GM12878 (cell line): ENCODE data around the gene AATF. TPM values are rescaled to one million over a fixed set of nuclear protein-coding genes. Genes with fewer than 3 reads are reported as not detected.

Experiments
- ATAC-seq: fragments of 200-7000 bp; cut with Tn5 transposase; 3 replicates; pipeline ENCODE4 v1.9.1; 2020; ENCODE audit warnings: mild to moderate bottlenecking, moderate library complexity
- BruUV-seq: library from RNA; stranded (reverse); fragments of 400-500 nt; replicated peaks from 2 replicates; lab custom pipeline; 2021; lab: Mats Ljungman, UMichigan
- CTCF ChIA-PET: fragments of 300-600 bp; sonication (Branson Sonifier 250); formaldehyde crosslinking; extraction: SDS; loops from one replicate; lab custom pipeline; 2021; ENCODE audit warnings: inconsistent platforms; lab: Yijun Ruan, JAX
- POLR2A ChIA-PET: fragments of 350-600 bp; formaldehyde crosslinking; extraction: SDS; loops from one replicate; lab custom pipeline; 2021; ENCODE audit warnings: inconsistent platforms; lab: Charles Lee
- RAD21 ChIA-PET: fragments of 300-600 bp; sonication (Branson Sonifier 250); formaldehyde crosslinking; loops from one replicate; lab custom pipeline; 2023; ENCODE audit warnings: antibody characterized with exemption; ENCODE audit not compliant: unreplicated experiment; lab: Charles Lee
- SMC1A ChIA-PET: fragments of 300-600 bp; sonication (Branson Sonifier 250); formaldehyde crosslinking; loops from one replicate; lab custom pipeline; 2023; ENCODE audit not compliant: unreplicated experiment, uncharacterized antibody; lab: Charles Lee
- DNase-seq: peaks from one replicate; pipeline ENCODE4 v3.0.0-alpha.2; 2011; ENCODE audit warnings: low read depth, low spot score
- FAIRE-seq: peaks from 3 replicates; lab custom pipeline; 2011; peaks lifted over from hg19 to GRCh38; lab: Jason Lieb, UNC
- H2AFZ ChIP-seq: 2 replicates; pipeline ENCODE4 v1.6.0; 2011; ENCODE audit warnings: low read depth, low read length, control low read depth; ENCODE audit not compliant: control insufficient read depth
- H3K27ac ChIP-seq: 2 replicates; pipeline ENCODE4 v1.5.1; 2011; ENCODE audit warnings: control low read depth; ENCODE audit not compliant: control insufficient read depth, insufficient read depth
- H3K27me3 ChIP-seq, 2 experiments: replicated peaks in 1 of 2; 2 replicates each; pipeline versions ENCODE4 v1.6.0 to v1.6.1; 2011; ENCODE audit warnings: low read length in 1 of 2; ENCODE audit not compliant: control insufficient read depth in 2 of 2, insufficient read depth in 2 of 2
- H3K36me3 ChIP-seq, 2 experiments: 2 replicates each; pipeline ENCODE4 v1.5.1; 2011; ENCODE audit warnings: low read length in 1 of 2; ENCODE audit not compliant: control insufficient read depth in 2 of 2, insufficient read depth in 2 of 2
- H3K4me1 ChIP-seq: 2 replicates; pipeline ENCODE4 v1.6.1; 2011; ENCODE audit warnings: mild to moderate bottlenecking, low read length, moderate library complexity, mixed read lengths; ENCODE audit not compliant: control insufficient read depth, insufficient read depth
- H3K4me2 ChIP-seq: 2 replicates; pipeline ENCODE4 v1.6.0; 2011; ENCODE audit warnings: control low read depth; ENCODE audit not compliant: control insufficient read depth, insufficient read depth
- H3K4me3 ChIP-seq: fragments of 200-600 bp; sonication (generic); 2 replicates; pipeline ENCODE4 v1.5.1; 2016
- H3K79me2 ChIP-seq: 2 replicates; pipeline ENCODE4 v1.6.0; 2011; ENCODE audit warnings: low read length; ENCODE audit not compliant: control insufficient read depth, insufficient read depth
- H3K9ac ChIP-seq: 2 replicates; pipeline ENCODE4 v1.8.0; 2011; ENCODE audit warnings: low read length, control low read depth, mixed read lengths; ENCODE audit not compliant: control insufficient read depth, insufficient read depth
- H3K9me3 ChIP-seq: replicated peaks from 3 replicates; pipeline ENCODE4 v1.5.1; 2011; ENCODE audit warnings: mild to moderate bottlenecking, low read length; ENCODE audit not compliant: control insufficient read depth, insufficient read depth
- H4K20me1 ChIP-seq: 2 replicates; pipeline ENCODE4 v1.6.0; 2011; ENCODE audit not compliant: control insufficient read depth, insufficient read depth
- BCL3 ChIP-seq: IDR thresholded peaks from 2 replicates; pipeline ENCODE4 v1.6.1; 2011; ENCODE audit warnings: borderline replicate concordance, low read depth, mild to moderate bottlenecking, moderate library complexity, low read length; ENCODE audit not compliant: insufficient read depth, poor library complexity, severe bottlenecking
- CEBPB ChIP-seq, 2 experiments: fragments of 150-350 bp in 1 of 2; IDR thresholded peaks; 2 replicates each; pipeline ENCODE4 v1.6.1; 2012 to 2014; ENCODE audit warnings: low read depth in 2 of 2, low read length in 2 of 2, borderline replicate concordance in 1 of 2, inconsistent platforms in 1 of 2
- RCOR1 ChIP-seq: conservative IDR thresholded peaks from 2 replicates; pipeline ENCODE4 v1.6.1; 2012; ENCODE audit warnings: low read depth, low read length, improper control_type of control experiment
- SUZ12 ChIP-seq: fragments of 200-600 bp; sonication (generic); IDR thresholded peaks from one replicate; pipeline ENCODE4 v1.6.1; 2018; ENCODE audit warnings: antibody characterized with exemption, mild to moderate bottlenecking; ENCODE audit not compliant: unreplicated experiment
- YY1 ChIP-seq: IDR thresholded peaks from 2 replicates; pipeline ENCODE4 v1.6.1; 2011; ENCODE audit warnings: low read depth, mild to moderate bottlenecking, low read length
- ZBTB4 ChIP-seq: fragments of 450-650 bp; formaldehyde crosslinking; IDR thresholded peaks from 2 replicates; pipeline ENCODE4 v1.4.0; 2022; ENCODE audit warnings: mild to moderate bottlenecking, moderate library complexity
- ZSCAN29 ChIP-seq: fragments of 450-650 bp; IDR thresholded peaks from 2 replicates; pipeline ENCODE4 v1.6.1; 2017; ENCODE audit warnings: mild to moderate bottlenecking, moderate library complexity
- WGBS: methylation state at CpG from one replicate; pipeline ENCODE4 v1.1.6; 2016; ENCODE audit warnings: low lambda C conversion rate; ENCODE audit not compliant: insufficient replicate concordance, insufficient coverage; ENCODE audit errors: missing lambda C conversion rate; 5-methylcytosine and 5-hydroxymethylcytosine counted together
- in situ Hi-C: fragments of 300-500 bp; cut with MboI; formaldehyde crosslinking; loops from 9 replicates; pipeline ENCODE4 v1.14.3; 2018; ENCODE audit warnings: mixed read lengths
- intact Hi-C: fragments of 100-400 bp; cut with micrococcal nuclease; formaldehyde crosslinking; loops from one replicate; pipeline ENCODE4 v1.14.2; 2022; ENCODE audit not compliant: unreplicated experiment
- polyA plus RNA-seq, 11 experiments: library from polyadenylated mRNA; depleted of rRNA in 4 of 11; unstranded in 6 of 11; stranded (reverse) in 5 of 11; fragments of >200 nt; fragmentation: Nextera tagmentation in 4 of 11; fragmentation: Illumina TruSeq in 1 of 11; extraction: Ambion mirVana in 4 of 11; extraction: Trizol in 1 of 11; gene quantifications; 1 replicate in 1 of 11; 2 replicates in 10 of 11; pipeline versions ENCODE4 v1.2.1 to v1.2.3, GENCODE V29; 2011 to 2016; ENCODE audit warnings: inconsistent platforms in 2 of 11, missing spikeins in 2 of 11, low read depth in 1 of 11
- total RNA-seq, 4 experiments: library from RNA; depleted of rRNA in 3 of 4; stranded (reverse); fragments of >200 nt in 3 of 4; fragmentation: Illumina TruSeq in 1 of 4; extraction: Trizol in 1 of 4; gene quantifications; 2 replicates each; pipeline versions ENCODE4 v1.2.1 to v1.2.3, GENCODE V29; 2013 to 2021
- TF ChIP-seq, protein P1 (sequence below): fragments of 450-650 bp; conservative IDR thresholded peaks from 2 replicates; pipeline ENCODE4 v1.6.1; 2017; ENCODE audit warnings: mild to moderate bottlenecking, moderate library complexity
- TF ChIP-seq, protein P2 (sequence below): IDR thresholded peaks from 2 replicates; pipeline ENCODE4 v1.6.1; 2012; ENCODE audit warnings: mild to moderate bottlenecking, low read depth, low read length

The AATF gene
- total and polyA plus RNA-seq, 10 of the 15 experiments (the other 5 are each of a cell fraction or from before 2014, with no cell fraction given): 36.8 to 110 (median 77.9) TPM

DNA sequence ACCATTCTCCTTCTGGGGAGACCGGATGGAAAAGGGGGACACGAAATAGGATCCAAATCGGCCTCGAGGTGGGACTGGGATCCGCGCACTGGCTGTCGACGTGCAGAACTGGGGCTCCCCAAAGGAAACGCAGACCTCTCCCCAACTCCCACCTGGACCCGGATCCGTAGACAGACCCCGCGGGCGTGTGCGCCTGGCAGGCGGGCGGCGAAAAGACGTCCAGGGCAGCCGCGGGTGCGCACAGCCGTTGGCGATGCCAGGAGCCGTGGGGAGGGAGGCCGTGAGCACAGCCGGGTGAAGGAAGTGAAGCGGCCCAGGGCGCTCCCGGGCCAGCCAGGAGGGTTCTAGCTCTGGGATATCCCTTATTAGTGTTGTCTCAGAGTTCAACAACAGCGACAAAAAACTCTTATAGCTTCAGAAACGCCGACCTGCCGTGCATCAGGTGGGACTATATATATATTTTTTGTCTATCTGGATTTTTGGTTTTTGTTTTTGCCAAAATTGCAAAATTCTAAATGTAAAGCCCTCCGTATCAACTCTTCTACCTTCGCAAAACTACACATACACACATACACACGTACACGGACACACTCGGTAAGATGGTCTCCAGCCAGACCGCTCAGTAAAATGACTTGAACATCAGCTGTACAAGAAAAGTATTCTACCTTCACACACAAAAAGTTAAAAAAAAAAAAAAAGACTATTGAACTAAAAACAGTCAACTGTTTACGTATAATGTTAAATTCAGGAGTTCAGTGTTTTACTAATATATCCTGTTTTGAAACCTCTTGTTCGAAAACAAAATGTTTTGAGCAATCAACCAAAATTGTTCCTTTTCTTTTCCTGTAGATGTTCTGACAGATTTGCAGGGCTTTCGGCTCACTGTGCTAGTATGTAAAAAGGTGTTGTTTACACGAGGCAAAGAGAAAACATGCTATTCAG is 5.2 kb upstream of the AATF start (continued):
- TF ChIP-seq ZBTB4 (CRISPR knock-in tag) (no peak), YY1 (no peak)

GRCh38 chr17:36944553-36944952 is 4.2 kb upstream of the AATF start:
- peaks cover 23 to 40% of the 10 kb centered on the region in 2 experiments for H3K27me3 ChIP-seq
- 0% methylated on average over 1 of the region's 1 CpG for WGBS
- no peaks in the 10 kb centered on the region for H3K36me3 ChIP-seq
- TF ChIP-seq ZSCAN29 (no peak), SUZ12 (no peak), CEBPB (IDR thresholded peaks at IDR 0.05; ENCODE audit: borderline replicate concordance in 1 of 2, low read depth in 2 of 2, low read length in 2 of 2) (no peak), BCL3 (no peak), RCOR1 (no peak)
- TF ChIP-seq, protein P1, sequence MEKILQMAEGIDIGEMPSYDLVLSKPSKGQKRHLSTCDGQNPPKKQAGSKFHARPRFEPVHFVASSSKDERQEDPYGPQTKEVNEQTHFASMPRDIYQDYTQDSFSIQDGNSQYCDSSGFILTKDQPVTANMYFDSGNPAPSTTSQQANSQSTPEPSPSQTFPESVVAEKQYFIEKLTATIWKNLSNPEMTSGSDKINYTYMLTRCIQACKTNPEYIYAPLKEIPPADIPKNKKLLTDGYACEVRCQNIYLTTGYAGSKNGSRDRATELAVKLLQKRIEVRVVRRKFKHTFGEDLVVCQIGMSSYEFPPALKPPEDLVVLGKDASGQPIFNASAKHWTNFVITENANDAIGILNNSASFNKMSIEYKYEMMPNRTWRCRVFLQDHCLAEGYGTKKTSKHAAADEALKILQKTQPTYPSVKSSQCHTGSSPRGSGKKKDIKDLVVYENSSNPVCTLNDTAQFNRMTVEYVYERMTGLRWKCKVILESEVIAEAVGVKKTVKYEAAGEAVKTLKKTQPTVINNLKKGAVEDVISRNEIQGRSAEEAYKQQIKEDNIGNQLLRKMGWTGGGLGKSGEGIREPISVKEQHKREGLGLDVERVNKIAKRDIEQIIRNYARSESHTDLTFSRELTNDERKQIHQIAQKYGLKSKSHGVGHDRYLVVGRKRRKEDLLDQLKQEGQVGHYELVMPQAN: no peak
- TF ChIP-seq, protein P2, sequence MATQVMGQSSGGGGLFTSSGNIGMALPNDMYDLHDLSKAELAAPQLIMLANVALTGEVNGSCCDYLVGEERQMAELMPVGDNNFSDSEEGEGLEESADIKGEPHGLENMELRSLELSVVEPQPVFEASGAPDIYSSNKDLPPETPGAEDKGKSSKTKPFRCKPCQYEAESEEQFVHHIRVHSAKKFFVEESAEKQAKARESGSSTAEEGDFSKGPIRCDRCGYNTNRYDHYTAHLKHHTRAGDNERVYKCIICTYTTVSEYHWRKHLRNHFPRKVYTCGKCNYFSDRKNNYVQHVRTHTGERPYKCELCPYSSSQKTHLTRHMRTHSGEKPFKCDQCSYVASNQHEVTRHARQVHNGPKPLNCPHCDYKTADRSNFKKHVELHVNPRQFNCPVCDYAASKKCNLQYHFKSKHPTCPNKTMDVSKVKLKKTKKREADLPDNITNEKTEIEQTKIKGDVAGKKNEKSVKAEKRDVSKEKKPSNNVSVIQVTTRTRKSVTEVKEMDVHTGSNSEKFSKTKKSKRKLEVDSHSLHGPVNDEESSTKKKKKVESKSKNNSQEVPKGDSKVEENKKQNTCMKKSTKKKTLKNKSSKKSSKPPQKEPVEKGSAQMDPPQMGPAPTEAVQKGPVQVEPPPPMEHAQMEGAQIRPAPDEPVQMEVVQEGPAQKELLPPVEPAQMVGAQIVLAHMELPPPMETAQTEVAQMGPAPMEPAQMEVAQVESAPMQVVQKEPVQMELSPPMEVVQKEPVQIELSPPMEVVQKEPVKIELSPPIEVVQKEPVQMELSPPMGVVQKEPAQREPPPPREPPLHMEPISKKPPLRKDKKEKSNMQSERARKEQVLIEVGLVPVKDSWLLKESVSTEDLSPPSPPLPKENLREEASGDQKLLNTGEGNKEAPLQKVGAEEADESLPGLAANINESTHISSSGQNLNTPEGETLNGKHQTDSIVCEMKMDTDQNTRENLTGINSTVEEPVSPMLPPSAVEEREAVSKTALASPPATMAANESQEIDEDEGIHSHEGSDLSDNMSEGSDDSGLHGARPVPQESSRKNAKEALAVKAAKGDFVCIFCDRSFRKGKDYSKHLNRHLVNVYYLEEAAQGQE: no peak
- peaks cover 8% of the 10 kb centered on the region for H3K79me2 ChIP-seq
- ChIA-PET SMC1A (interaction anchor here (0.7 to 1.4 kb wide), 2 partner anchors 12 to 222 kb away, joined by 3 read pairs; no protein-coding TSS in a partner anchor), CTCF (interaction anchor here (1.2 kb wide), 1 partner anchor 103 kb away, joined by 3 read pairs; no protein-coding TSS in a partner anchor), RAD21 (no interaction called here), POLR2A (no interaction called here)
- H4K20me1 ChIP-seq: no peaks in the 10 kb centered on the region
- in situ Hi-C loops: no loop called here
- H3K9ac ChIP-seq: no peak overlapping the region
- no peak overlapping the region for H3K4me3 ChIP-seq
- BruUV-seq: no TSS peak
- H3K9me3 ChIP-seq: no peaks in the 10 kb centered on the region; the same call in 2 of the 3 replicates
- no peak overlapping the region for H3K27ac ChIP-seq
- intact Hi-C loops: loop anchor here (10.0 kb wide), 1 partner anchor 410 kb away; no protein-coding TSS in a partner anchor
- ATAC-seq (no peak), FAIRE-seq (no peak), DNase-seq (no peak)
- no peak overlapping the region for H2AFZ ChIP-seq
- no peak overlapping the region for H3K4me2 ChIP-seq
- H3K4me1 ChIP-seq: peaks cover 7% of the 10 kb centered on the region
